Hepatocyte (in vitro differentiated cells): ENCODE results near the gene PPP1CA.

Experiments
- CTCF ChIP-seq: fragments of 200-600 bp; sonication (generic); IDR thresholded peaks from 2 replicates; pipeline ENCODE4 v1.5.1; 2016; ENCODE audit warnings: antibody characterized with exemption, mild to moderate bottlenecking; ENCODE audit not compliant: poor library complexity
- EZH2phosphoT487 ChIP-seq: fragments of 200-600 bp; sonication (generic); IDR thresholded peaks from one replicate; pipeline ENCODE4 v1.6.1; 2018; ENCODE audit warnings: antibody characterized with exemption, mild to moderate bottlenecking, low read depth, moderate library complexity; ENCODE audit not compliant: unreplicated experiment, severe bottlenecking

GRCh38 chr11:67404515-67405195 lies 3.0 kb upstream of the PPP1CA start:
- TF ChIP-seq CTCF: no peak
- no peak for TF ChIP-seq EZH2phosphoT487
